Measurements from ENCODE around the gene MGMT. TPM values are rescaled to one million over a fixed set of nuclear protein-coding genes. Genes with fewer than 3 reads are reported as not detected.

The MGMT gene
- total RNA-seq, 3 donors from 2014 or later: 13.2 to 14.6 (median 14.4) TPM

- Mint-ChIP-seq H3K27me3 (ENCODE audit: low read depth) (no peaks in the 10 kb centered on the region), H3K4me3 (no peak overlapping the region), H3K4me1 (ENCODE audit: low read depth) (peaks cover 8% of the 10 kb centered on the region), H3K9me3 (peaks cover 13% of the 10 kb centered on the region), H3K36me3 (ENCODE audit: insufficient read depth) (peaks cover 62% of the 10 kb centered on the region)
- DNase-seq (no peak), ATAC-seq (no peak)
Measured at GRCh38 chr10:129756912-129757901, 290.2 kb downstream of the MGMT start.

DNA sequence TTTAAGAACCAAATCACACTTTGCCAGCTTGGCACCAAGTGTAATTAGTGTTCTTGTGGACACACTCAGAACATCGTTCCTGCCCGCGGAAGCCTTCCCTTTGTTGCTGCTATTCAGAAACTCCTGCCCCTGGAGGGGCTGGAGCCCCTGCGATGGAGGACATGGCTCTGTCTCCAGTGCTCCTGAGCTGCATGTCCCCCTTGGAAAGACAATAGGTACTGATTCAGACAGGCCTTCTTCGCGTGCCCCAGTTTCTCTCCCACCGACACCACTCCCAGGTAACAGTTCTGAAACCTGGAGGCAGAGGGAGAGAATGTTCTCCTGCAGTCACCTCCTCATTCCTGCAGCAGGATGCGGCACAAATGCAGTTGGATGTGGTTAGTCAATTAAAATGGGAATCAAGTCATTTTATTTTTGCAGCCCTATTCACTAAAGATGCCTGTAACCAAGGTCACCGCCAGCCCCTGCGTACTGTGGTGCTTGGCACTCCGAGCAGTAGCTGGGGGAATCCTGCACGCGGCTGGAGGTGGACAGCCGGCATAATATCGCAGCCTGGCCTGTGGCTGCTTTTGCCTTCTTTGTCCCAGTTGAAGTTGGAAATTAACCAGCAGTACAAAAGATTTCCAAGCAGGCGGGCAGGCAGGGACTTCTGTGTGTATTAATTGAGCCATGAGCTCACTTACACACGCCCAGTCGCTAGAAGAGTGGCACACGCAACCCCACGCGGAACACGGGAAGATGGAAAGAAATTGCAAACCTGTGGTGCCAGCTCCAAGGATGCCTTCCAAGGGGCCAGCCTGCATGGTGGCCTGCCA lies 291.4 kb downstream of the MGMT start:
- Mint-ChIP-seq H3K4me3 (no peak overlapping the region), H3K27me3 (ENCODE audit: low read depth) (no peaks in the 10 kb centered on the region), H3K36me3 (ENCODE audit: insufficient read depth) (peaks cover 60% of the 10 kb centered on the region), H3K9me3 (peaks cover 7% of the 10 kb centered on the region), H3K4me1 (ENCODE audit: low read depth) (peaks cover 8% of the 10 kb centered on the region)
- DNase-seq (no peak), ATAC-seq (no peak)

DNA sequence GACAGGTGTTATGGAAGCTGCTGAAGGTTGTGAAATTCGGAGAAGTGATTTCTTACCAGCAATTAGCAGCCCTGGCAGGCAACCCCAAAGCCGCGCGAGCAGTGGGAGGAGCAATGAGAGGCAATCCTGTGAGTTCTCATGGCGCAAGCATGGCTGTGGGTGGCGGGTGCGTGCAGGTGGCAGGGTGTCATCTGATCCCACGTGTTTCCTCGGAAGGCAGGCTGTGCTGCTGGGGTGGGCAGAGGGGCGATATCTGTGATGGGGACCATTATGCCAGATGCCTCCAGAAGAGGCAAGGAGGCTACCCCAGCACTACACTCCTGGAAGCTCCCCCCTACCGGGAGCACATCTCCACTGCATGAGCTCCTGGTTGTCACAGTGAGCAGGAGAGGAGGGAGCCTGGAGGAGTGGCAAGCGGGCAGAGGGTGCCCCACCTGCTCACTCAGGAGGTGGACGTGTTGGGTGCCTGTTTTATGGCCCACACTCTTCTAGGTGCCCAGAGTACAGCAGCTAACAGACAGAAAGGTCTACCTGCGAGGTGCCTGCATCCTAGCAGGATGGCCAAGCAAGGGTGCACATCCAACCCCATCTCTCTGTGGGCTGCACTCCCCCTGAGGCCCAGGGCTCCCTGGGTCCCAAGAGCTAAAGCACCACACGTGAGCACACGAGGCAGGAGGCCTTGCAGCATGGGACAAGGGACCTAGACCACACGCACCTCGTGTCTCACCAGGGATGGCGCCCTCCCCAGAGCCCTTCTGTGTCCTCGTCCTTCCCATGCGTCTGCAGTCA lies 292.4 kb downstream of the MGMT start:
- H3K4me1 Mint-ChIP-seq (ENCODE audit: low read depth): peaks cover 8% of the 10 kb centered on the region
- no peak overlapping the region for H3K4me3 Mint-ChIP-seq
- no peaks in the 10 kb centered on the region for H3K27me3 Mint-ChIP-seq (ENCODE audit: low read depth)
- DNase-seq: no peak
- peaks cover 51% of the 10 kb centered on the region for H3K36me3 Mint-ChIP-seq (ENCODE audit: insufficient read depth)
- no peaks in the 10 kb centered on the region for H3K9me3 Mint-ChIP-seq
- ATAC-seq: no peak

DNA sequence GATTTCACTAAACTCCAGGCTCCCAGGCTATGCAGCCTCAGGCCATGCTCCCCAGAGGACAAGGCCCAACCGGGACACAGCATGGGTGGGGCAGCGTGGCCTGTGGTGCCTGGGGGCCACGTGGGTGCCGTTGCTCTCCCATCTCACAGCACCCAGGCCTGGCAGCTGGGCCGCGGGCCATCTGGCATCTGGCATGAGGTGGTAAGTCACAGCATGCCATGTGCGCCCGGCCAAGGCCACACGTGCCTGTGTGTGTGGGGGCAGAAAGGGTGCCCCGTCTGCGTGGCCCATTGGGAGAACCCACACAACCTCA lies 292.9 kb downstream of the MGMT start:
- H3K4me3 Mint-ChIP-seq: no peak overlapping the region
- no peak for ATAC-seq
- no peaks in the 10 kb centered on the region for H3K9me3 Mint-ChIP-seq
- H3K36me3 Mint-ChIP-seq (ENCODE audit: insufficient read depth): peaks cover 51% of the 10 kb centered on the region
- DNase-seq: no peak
- H3K4me1 Mint-ChIP-seq (ENCODE audit: low read depth): peaks cover 8% of the 10 kb centered on the region
- H3K27me3 Mint-ChIP-seq (ENCODE audit: low read depth): no peaks in the 10 kb centered on the region

GRCh38 chr10:129760416-129760815 lies 293.4 kb downstream of the MGMT start:
- Mint-ChIP-seq H3K27me3 (ENCODE audit: low read depth) (no peaks in the 10 kb centered on the region), H3K36me3 (ENCODE audit: insufficient read depth) (peaks cover 50% of the 10 kb centered on the region), H3K9me3 (no peaks in the 10 kb centered on the region), H3K4me3 (no peak overlapping the region), H3K4me1 (ENCODE audit: low read depth) (peaks cover 8% of the 10 kb centered on the region)
- no peak for DNase-seq
- no peak for ATAC-seq

DNA sequence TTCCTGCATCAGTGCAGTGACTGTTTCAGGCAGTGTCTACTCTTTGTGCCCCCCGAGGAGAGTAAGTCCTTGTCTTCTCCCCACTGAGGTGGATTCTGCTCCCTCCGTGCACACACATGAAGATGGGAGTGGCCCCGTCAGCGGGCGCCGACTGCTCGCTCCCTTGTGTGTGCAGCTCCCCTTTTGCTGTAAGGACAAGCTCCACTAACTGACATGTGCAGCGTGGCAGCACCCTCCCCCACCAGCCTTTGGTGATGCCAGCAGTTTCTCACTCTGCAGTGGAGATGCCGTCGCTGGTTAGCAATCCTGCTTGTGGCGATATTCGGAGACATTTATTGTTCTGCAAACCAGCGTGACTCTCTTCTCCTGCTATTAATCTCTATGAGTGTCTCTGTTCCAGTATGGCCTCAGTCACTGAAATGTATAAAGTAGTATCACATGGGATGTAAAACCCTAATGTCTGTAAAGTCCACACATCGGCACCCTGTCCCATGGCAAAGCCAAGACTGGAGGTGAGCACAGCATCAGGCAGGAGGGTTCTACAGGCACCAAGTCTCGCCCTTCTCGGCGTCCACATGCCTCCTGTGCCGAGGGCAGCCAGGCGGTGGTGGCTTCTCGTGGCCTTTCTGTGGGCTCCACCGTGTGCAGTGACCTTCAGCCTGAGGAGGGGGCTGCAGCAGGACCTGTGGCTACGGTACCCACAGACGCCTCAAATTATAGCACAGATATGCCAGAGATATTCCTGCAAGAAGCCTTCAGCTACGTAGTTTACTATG lies 294.3 kb downstream of the MGMT start:
- no peak for ATAC-seq
- no peaks in the 10 kb centered on the region for H3K27me3 Mint-ChIP-seq (ENCODE audit: low read depth)
- no peak for DNase-seq
- no peak overlapping the region for H3K4me3 Mint-ChIP-seq
- peaks cover 4% of the 10 kb centered on the region for H3K4me1 Mint-ChIP-seq (ENCODE audit: low read depth)
- peaks cover 52% of the 10 kb centered on the region for H3K36me3 Mint-ChIP-seq (ENCODE audit: insufficient read depth)
- H3K9me3 Mint-ChIP-seq: no peaks in the 10 kb centered on the region

DNA sequence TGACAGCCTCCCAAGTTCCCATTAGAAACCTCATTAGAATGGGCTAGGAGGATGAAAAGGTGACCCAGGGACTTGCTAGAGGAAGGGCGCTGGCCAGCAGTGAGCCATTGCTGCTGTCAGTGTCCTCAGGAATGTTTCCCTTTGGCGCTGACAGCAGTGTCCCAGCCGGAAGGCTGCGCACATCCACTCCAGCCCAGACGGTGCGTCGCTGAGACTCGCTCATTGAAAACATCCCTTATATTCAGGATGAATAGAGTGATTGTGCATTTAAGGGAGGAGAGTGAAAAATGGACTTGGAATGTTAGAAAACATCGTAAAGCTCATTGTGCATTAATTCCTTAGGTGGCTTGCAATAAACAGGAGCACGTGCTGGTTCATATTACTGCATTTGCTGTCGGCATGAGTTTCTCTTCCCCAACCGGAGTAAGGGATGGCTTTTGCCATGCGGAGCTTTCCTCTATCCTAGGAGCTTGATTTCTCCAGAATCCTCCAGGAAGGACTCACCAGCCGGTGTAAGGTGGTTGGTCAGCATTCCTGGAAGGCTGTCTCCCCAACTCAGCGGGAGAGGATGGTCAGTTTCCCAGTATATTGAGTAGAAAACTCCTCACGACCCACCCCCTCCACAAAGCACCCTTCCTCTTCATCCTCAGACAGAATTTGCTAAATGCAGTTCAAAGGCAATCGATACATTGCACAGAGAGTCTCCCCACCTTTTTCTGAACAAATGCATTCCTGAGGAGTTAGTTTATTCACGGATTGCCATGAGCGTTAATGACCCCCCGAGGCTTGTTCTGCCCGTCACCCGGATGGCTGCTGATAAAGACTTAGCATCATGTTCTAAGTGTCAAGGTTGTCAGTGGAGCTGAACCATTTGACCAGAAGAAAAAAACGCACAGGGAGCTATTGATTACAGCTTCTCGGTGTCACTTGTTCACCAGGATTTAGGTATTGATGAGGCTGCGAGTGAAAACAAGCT lies 295.2 kb downstream of the MGMT start:
- H3K4me1 Mint-ChIP-seq (ENCODE audit: low read depth): peaks cover under 1% of the 10 kb centered on the region
- no peak for ATAC-seq
- DNase-seq: no peak
- no peaks in the 10 kb centered on the region for H3K27me3 Mint-ChIP-seq (ENCODE audit: low read depth)
- no peak overlapping the region for H3K4me3 Mint-ChIP-seq
- H3K9me3 Mint-ChIP-seq: no peaks in the 10 kb centered on the region
- peaks cover 55% of the 10 kb centered on the region for H3K36me3 Mint-ChIP-seq (ENCODE audit: insufficient read depth)

GRCh38 chr10:129764011-129764900 lies 297.2 kb downstream of the MGMT start:
- no peak for DNase-seq
- Mint-ChIP-seq H3K27me3 (ENCODE audit: low read depth) (no peaks in the 10 kb centered on the region), H3K4me1 (ENCODE audit: low read depth) (no peaks in the 10 kb centered on the region), H3K36me3 (ENCODE audit: insufficient read depth) (peaks cover 51% of the 10 kb centered on the region), H3K4me3 (no peak overlapping the region), H3K9me3 (no peaks in the 10 kb centered on the region)
- no peak for ATAC-seq

DNA sequence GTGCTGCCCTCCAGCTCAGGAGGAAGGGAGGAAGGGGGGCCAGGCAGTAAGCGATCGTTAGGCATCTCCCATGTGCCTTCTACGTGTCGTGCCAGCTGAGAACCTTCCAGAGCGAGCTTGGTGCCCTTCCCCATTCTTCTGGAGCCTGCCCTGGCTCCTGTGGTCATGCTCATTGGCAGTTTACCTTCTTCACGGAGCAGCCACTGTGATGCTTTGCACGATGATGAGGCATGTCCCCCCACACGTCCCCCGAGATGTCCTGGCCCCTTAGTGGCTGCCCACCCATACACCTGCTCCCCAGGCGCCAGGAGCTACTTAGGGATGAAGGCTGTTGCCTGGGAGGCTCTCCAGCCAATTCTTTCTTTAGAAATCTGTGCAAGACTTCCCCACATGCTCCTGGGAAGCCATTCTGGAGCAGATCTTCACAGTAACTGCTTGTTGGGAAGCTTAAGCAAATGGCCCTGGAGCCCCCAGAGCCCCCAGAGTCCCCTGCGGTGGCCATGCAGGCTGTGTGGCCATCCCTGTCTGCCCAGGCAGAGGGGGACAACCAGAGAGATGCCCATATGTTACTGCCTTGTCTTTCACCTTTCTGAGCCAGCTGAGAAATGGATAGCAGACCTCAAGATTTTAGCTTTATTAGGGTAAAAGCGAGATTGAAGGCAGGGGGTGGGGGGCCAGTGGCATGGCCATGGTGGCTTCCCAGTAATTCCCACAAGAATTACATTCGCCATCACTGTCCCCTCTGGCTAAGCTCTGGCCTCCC lies 298.0 kb downstream of the MGMT start:
- Mint-ChIP-seq H3K36me3 (ENCODE audit: insufficient read depth) (peaks cover 48% of the 10 kb centered on the region), H3K9me3 (no peaks in the 10 kb centered on the region), H3K27me3 (ENCODE audit: low read depth) (no peaks in the 10 kb centered on the region), H3K4me3 (no peak overlapping the region), H3K4me1 (ENCODE audit: low read depth) (no peaks in the 10 kb centered on the region)
- no peak for ATAC-seq
- DNase-seq: no peak

- Mint-ChIP-seq H3K4me3 (no peak overlapping the region), H3K36me3 (ENCODE audit: insufficient read depth) (peaks cover 46% of the 10 kb centered on the region), H3K9me3 (peaks cover 4% of the 10 kb centered on the region), H3K27me3 (ENCODE audit: low read depth) (no peaks in the 10 kb centered on the region), H3K4me1 (ENCODE audit: low read depth) (no peaks in the 10 kb centered on the region)
- DNase-seq (no peak), ATAC-seq (no peak)
Measured at GRCh38 chr10:129765664-129766550, 298.9 kb downstream of the MGMT start.

Data from activated T-cell treated with anti-CD3 and anti-CD28 coated beads, Interleukin-2, amount 50 U/mL, for 4 hours (primary cell).